ENCODE measurements around the gene LRRN2.

GRCh38 chr1:204684206-204684570, 1.4 kb downstream of the LRRN2 start:
- TF ChIP-seq POLR2A (IDR thresholded peaks at IDR 0.05; ENCODE audit: extremely low read depth, insufficient read length) (no peak), MAX (IDR thresholded peaks at IDR 0.05; ENCODE audit: low read depth, low read length) (no peak), CTCF (IDR thresholded peaks at IDR 0.05; ENCODE audit: low read depth, low read length) (no peak), MYC (IDR thresholded peaks at IDR 0.05; ENCODE audit: low read depth, low read length) (no peak)
